SHP77 treated with DMSO at 0.1 percent for 48 hours (cell line): ENCODE measurements around the gene ARID1A.

ENCODE experiments used
- DNase-seq: peaks from one replicate; lab custom pipeline; 2025; lab: John Stamatoyannopoulos, UW

The ARID1A gene

DNA sequence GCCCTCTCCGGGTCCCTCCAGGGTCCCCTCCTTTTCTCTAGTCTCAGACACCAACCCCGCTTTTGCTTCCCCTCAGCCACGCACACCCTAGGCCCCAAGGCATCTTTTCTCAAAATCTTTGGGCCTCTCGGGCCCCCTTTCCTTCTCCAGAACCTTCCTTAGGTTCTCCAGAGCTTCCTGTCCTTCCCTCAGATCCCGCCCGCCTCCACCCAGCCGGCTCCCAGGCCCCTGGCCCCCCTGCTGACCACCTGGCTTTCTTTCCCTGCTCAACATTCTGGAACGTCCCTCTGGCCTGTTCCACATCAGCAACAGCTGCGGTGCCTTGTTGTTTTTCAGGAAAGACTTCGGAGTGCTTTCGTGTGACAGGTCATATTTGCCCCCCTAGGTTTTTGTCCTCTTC, 131.8 kb downstream of the ARID1A start:
- DNase-seq, result no peak

DNA sequence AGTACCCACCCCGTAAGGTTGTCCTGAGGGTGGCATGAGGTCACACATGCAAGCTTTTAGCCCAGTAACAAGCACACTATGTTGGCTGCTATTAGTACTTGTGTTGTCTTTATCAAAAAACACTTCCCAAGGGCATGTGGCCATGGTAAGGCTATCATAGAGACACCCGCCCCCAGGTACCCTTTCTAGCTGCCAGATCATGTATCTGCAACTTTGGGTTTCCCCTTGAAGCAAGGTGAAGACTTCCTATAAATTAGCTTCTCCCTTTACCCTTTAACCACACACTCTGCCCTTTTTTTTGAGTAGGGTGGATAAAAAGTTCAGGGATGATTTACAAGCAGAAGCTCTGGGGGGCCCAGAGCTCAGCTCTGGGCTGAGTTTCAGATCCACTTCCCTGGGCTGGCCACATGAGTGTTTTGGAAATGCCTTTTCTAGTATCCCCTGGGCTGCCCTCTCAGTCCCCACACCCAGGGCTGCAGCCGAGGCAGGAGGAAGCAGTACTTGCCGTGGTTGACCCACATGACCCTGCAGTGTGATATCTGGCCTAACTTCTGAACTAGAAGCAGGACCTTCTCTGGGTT, 132.7 kb downstream of the ARID1A start:
- no peak for DNase-seq

DNA sequence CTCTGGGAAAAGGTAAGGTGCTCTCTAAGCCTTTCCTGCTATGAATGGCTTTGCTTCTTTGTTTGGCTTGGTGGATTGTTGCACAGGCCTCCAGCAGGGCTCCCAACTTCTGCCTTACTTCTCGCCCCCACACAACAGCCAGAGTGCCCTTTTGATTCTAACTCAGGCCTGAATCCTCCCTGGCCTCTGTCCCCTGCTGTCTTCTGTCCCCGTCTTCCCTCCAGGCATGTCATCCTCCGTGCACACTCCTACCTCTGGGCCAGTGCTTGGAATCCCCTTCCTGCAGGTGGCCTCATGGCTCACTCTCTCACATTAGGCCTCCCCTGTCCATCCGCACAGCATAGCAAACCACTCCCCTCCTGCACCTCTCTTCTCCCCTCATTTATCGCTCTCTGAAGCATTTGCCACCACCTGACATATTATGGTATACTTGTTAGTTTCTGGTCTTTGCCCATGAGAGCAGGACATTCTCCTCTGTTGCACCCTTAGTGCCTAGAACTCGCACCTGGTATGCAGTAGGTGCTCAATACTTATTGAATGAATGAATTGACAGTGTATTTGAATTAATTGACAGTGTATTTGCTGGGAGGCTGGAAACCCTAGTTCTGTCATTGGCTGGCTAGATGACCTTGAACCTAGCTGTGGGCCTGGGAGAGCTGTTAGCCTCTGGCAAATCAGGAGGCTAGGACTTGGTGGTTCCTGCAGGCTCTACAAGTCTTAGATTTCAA, 133.5 kb downstream of the ARID1A start:
- no peak for DNase-seq

DNA sequence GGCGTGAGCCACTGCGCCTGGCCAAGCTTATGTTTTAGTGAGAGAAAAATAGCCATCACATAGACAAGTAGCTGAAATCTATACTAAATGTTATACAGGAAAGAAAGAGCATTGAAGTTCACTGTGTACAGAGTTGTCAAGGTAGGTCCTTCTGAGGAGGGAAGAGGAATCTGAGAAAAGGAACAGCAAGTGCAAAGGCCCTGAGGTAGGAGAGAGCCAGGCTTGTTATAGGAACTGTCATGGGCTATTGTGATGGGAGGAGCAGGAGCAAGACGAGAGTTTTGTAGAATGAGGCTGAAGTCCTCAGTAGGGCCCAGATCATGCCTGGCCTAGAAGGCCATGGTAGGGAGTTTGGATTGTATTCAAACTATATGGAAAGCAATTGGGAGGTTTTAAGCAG, 135.2 kb downstream of the ARID1A start:
- no peak for DNase-seq
